IMR-90 (cell line): ENCODE measurements around the gene DNAJB2. TPM values are rescaled to one million over a fixed set of nuclear protein-coding genes. Genes with fewer than 3 reads are reported as not detected.

Source experiments
- ATAC-seq: fragments of 200-7000 bp; cut with Tn5 transposase; 2 replicates; pipeline ENCODE4 v1.9.1; 2020; ENCODE audit warnings: low read depth, mild to moderate bottlenecking, moderate library complexity
- BruUV-seq: library from RNA; stranded (reverse); fragments of 400-500 nt; replicated peaks from 2 replicates; lab custom pipeline; 2021; lab: Mats Ljungman, UMichigan
- CTCF ChIA-PET: fragments of 300-600 bp; formaldehyde crosslinking; extraction: SDS; loops from one replicate; lab custom pipeline; 2021; ENCODE audit warnings: antibody characterized with exemption; lab: Yijun Ruan, JAX
- POLR2A ChIA-PET: fragments of 300-600 bp; sonication (Branson Sonifier 250); formaldehyde crosslinking; loops from one replicate; lab custom pipeline; 2022; ENCODE audit warnings: antibody characterized with exemption; ENCODE audit not compliant: unreplicated experiment; lab: Charles Lee
- DNase-seq: peaks from one replicate; pipeline ENCODE4 v3.0.0; 2013
- H2AFZ ChIP-seq: replicated peaks from 2 replicates; pipeline ENCODE3; 2013; ENCODE audit warnings: low read length, mild to moderate bottlenecking; ENCODE audit not compliant: poor library complexity
- H2AK5ac ChIP-seq: 2 replicates; pipeline ENCODE4 v1.6.1; 2013; ENCODE audit warnings: low read depth, low read length, inconsistent platforms
- H2AK9ac ChIP-seq: replicated peaks from 2 replicates; pipeline ENCODE3; 2013; ENCODE audit warnings: mild to moderate bottlenecking, low read depth, low read length, moderate library complexity; ENCODE audit not compliant: poor library complexity
- H2BK120ac ChIP-seq: 2 replicates; pipeline ENCODE4 v1.6.1; 2013; ENCODE audit warnings: low read depth, low read length, inconsistent platforms
- H2BK15ac ChIP-seq: 3 replicates; pipeline ENCODE4 v1.6.1; 2013; ENCODE audit warnings: low read depth, low read length, inconsistent platforms
- H2BK20ac ChIP-seq: 2 replicates; pipeline ENCODE4 v1.6.1; 2013; ENCODE audit warnings: low read depth, mild to moderate bottlenecking, inconsistent platforms, low read length, moderate library complexity
- H2BK5ac ChIP-seq: 2 replicates; pipeline ENCODE4 v1.6.1; 2013; ENCODE audit warnings: mild to moderate bottlenecking, low read depth, low read length, inconsistent platforms; ENCODE audit not compliant: poor library complexity, severe bottlenecking
- H3K14ac ChIP-seq: replicated peaks from 2 replicates; pipeline ENCODE4 v1.6.1; 2013; ENCODE audit warnings: low read depth, low read length, inconsistent platforms
- H3K18ac ChIP-seq: 2 replicates; pipeline ENCODE4 v1.6.1; 2013; ENCODE audit warnings: low read depth, low read length, control low read depth
- H3K23ac ChIP-seq: 2 replicates; pipeline ENCODE4 v1.6.1; 2013; ENCODE audit warnings: low read depth, low read length, inconsistent platforms
- H3K27ac ChIP-seq: 2 replicates; pipeline ENCODE4 v1.5.1; 2013; ENCODE audit warnings: mild to moderate bottlenecking, control low read depth, low read length; ENCODE audit not compliant: insufficient read depth
- H3K27me3 ChIP-seq: 2 replicates; pipeline ENCODE4 v1.6.1; 2013; ENCODE audit warnings: low read length; ENCODE audit not compliant: control insufficient read depth, insufficient read depth
- H3K36me3 ChIP-seq: 2 replicates; pipeline ENCODE4 v1.6.1; 2013; ENCODE audit warnings: low read length, mixed read lengths; ENCODE audit not compliant: control insufficient read depth, insufficient read depth
- H3K4ac ChIP-seq: 2 replicates; pipeline ENCODE4 v1.6.1; 2013; ENCODE audit warnings: low read depth, low read length, inconsistent platforms
- H3K4me1 ChIP-seq: 2 replicates; pipeline ENCODE4 v1.6.1; 2013; ENCODE audit warnings: low read length, mixed read lengths; ENCODE audit not compliant: control insufficient read depth, insufficient read depth
- H3K4me2 ChIP-seq: 2 replicates; pipeline ENCODE4 v1.6.1; 2013; ENCODE audit warnings: low read depth, mild to moderate bottlenecking, control low read depth, low read length, moderate library complexity
- H3K4me3 ChIP-seq: 2 replicates; pipeline ENCODE4 v1.5.1; 2013; ENCODE audit warnings: low read depth, mild to moderate bottlenecking, control low read depth, low read length, moderate library complexity; ENCODE audit not compliant: insufficient read depth
- H3K56ac ChIP-seq: 2 replicates; pipeline ENCODE4 v1.6.1; 2013; ENCODE audit warnings: low read length, inconsistent platforms; ENCODE audit not compliant: insufficient read depth; ENCODE audit errors: extremely low read depth
- H3K79me1 ChIP-seq, 2 experiments: 2 replicates each; pipeline ENCODE4 v1.6.1; 2013; ENCODE audit warnings: low read length in 2 of 2, inconsistent platforms in 1 of 2, low read depth in 1 of 2
- H3K9ac ChIP-seq: 2 replicates; pipeline ENCODE4 v1.6.1; 2013; ENCODE audit warnings: low read depth, low read length, control low read depth
- H3K9me1 ChIP-seq: 2 replicates; pipeline ENCODE4 v1.6.1; 2013; ENCODE audit warnings: low read length, inconsistent platforms; ENCODE audit not compliant: insufficient read depth
- H3K9me3 ChIP-seq: 2 replicates; pipeline ENCODE4 v1.6.1; 2013; ENCODE audit warnings: low read length; ENCODE audit not compliant: control insufficient read depth, insufficient read depth
- H4K20me1 ChIP-seq: 2 replicates; pipeline ENCODE4 v1.6.1; 2013; ENCODE audit warnings: low read length, inconsistent platforms; ENCODE audit not compliant: insufficient read depth
- H4K5ac ChIP-seq: 2 replicates; pipeline ENCODE4 v1.6.1; 2013; ENCODE audit warnings: mild to moderate bottlenecking, low read depth, low read length, control low read depth
- H4K8ac ChIP-seq, 2 experiments: 2 replicates each; pipeline ENCODE4 v1.6.1; 2013; ENCODE audit warnings: low read depth in 2 of 2, low read length in 2 of 2, control low read depth in 1 of 2, inconsistent platforms in 1 of 2
- H4K91ac ChIP-seq: 2 replicates; pipeline ENCODE4 v1.6.1; 2013; ENCODE audit warnings: low read depth, low read length, inconsistent platforms; ENCODE audit not compliant: insufficient read depth
- CEBPB ChIP-seq: IDR thresholded peaks from 2 replicates; pipeline ENCODE4 v1.6.1; 2012; ENCODE audit warnings: low read depth, low read length, improper control_type of control experiment
- MXI1 ChIP-seq: IDR thresholded peaks from 2 replicates; pipeline ENCODE4 v1.6.1; 2012; ENCODE audit warnings: low read depth, mild to moderate bottlenecking, low read length, moderate library complexity, borderline replicate concordance
- RAD21 ChIP-seq: IDR thresholded peaks from 2 replicates; pipeline ENCODE4 v1.6.1; 2012; ENCODE audit warnings: low read length, improper control_type of control experiment
- RFX5 ChIP-seq: IDR thresholded peaks from 2 replicates; pipeline ENCODE4 v1.8.0; 2012; ENCODE audit warnings: low read depth, mild to moderate bottlenecking, low read length, moderate library complexity
- WGBS, 2 experiments: methylation state at CpG; one replicate each; pipeline versions ENCODE4 v1.1.5 to v1.1.7; 2013; ENCODE audit warnings: missing lambda C conversion rate in 2 of 2; ENCODE audit not compliant: insufficient read length in 1 of 2; ENCODE audit errors: extremely low coverage in 2 of 2; 5-methylcytosine and 5-hydroxymethylcytosine counted together
- dilution Hi-C: fragments of 300-500 bp; cut with HindIII; formaldehyde crosslinking; loops from one replicate; pipeline ENCODE4 v1.14.3; 2018; ENCODE audit warnings: low sequenced_read_pairs; ENCODE audit not compliant: unreplicated experiment
- in situ Hi-C: fragments of 300-500 bp; cut with MboI; formaldehyde crosslinking; loops from 3 replicates; pipeline ENCODE4 v1.14.3; 2019; ENCODE audit warnings: low sequenced_read_pairs, inconsistent platforms, mixed read lengths
- intact Hi-C: fragments of 100-400 bp; cut with micrococcal nuclease; formaldehyde crosslinking; loops from 2 replicates; pipeline ENCODE4 v1.10.0; 2022
- polyA plus RNA-seq, 3 experiments: library from polyadenylated mRNA; depleted of rRNA; stranded (reverse); fragments of >200 nt; gene quantifications; 2 replicates each; pipeline ENCODE4 v1.2.3, GENCODE V29; 2012; ENCODE audit warnings: low replicate concordance in 1 of 3
- total RNA-seq: library from RNA; depleted of rRNA; stranded (reverse); fragments of >200 nt; gene quantifications from 2 replicates; pipeline ENCODE4 v1.2.3, GENCODE V29; 2012
- TF ChIP-seq, protein P1 (sequence below): fragments of 150-350 bp; IDR thresholded peaks from 2 replicates; pipeline ENCODE4 v1.6.1; 2016; ENCODE audit warnings: low read depth, mild to moderate bottlenecking, low read length, moderate library complexity, borderline replicate concordance

The DNAJB2 gene
- total and polyA plus RNA-seq, 2 of the 4 experiments (the other 2 are of a cell fraction): 30.6 to 45.8 TPM

DNA sequence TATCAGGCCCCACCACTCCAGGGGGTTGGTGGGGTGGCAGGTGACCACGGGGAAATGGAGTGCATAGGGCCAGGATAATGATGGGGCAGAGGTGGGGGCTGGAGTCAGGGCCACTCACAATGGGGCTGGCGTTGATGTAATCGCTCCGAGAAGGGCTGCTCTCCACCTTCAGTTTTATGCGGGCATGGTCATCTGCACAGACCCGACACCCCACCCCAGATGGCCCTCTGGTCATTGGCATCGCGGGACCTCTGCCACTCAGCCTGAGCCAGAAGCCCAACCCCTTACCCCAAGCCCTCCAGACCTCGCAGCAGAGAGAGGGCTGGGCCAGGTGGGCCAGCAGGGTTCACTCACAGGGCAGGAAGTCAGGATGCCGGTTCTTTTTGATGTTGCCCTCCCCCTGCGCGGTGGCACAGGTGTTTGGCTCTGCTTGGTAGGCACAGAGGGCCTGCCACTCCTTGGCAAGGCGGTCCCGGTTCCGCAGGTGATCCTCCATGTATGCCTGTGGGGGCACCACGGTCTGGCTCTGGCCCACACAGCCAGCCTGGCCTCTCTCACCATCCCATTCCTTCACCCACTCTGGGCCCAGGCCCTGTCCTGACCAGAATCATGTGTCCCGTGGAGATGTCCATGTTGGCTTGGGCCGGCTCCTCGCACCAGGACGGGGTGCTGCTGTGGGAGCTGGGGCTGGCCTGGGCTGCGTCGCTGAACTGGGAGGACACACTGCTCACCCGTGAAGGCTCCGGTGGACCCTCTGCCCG is 17.6 kb downstream of the DNAJB2 start:
- H3K9ac ChIP-seq: no peak overlapping the region
- TF ChIP-seq CEBPB (no peak), RFX5 (no peak), RAD21 (no peak), MXI1 (no peak)
- TF ChIP-seq, protein P1, sequence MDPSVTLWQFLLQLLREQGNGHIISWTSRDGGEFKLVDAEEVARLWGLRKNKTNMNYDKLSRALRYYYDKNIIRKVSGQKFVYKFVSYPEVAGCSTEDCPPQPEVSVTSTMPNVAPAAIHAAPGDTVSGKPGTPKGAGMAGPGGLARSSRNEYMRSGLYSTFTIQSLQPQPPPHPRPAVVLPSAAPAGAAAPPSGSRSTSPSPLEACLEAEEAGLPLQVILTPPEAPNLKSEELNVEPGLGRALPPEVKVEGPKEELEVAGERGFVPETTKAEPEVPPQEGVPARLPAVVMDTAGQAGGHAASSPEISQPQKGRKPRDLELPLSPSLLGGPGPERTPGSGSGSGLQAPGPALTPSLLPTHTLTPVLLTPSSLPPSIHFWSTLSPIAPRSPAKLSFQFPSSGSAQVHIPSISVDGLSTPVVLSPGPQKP: no peak
- DNase-seq (no peak), ATAC-seq (no peak)
- H3K4me1 ChIP-seq: peaks cover 8% of the 10 kb centered on the region; the same call in 1 of the 2 replicates
- no peak overlapping the region for H3K27ac ChIP-seq
- H2BK5ac ChIP-seq: no peak overlapping the region
- no peak overlapping the region for H4K91ac ChIP-seq
- WGBS, 2 experiments: 95% methylated on average over 17 of the region's 25 CpGs; no CpG with 5 or more reads in 1 of the 2 experiments
- H3K14ac ChIP-seq: no peak overlapping the region
- no peaks in the 10 kb centered on the region for H3K9me1 ChIP-seq
- no peaks in the 10 kb centered on the region for H3K9me3 ChIP-seq
- H2BK120ac ChIP-seq: no peak overlapping the region
- H2AFZ ChIP-seq: no peak overlapping the region
- intact Hi-C loops: loop anchor here (5.0 kb wide), 2 partner anchors 235 to 240 kb away; no protein-coding TSS in a partner anchor
- no peak overlapping the region for H2BK20ac ChIP-seq
- H4K20me1 ChIP-seq: no peaks in the 10 kb centered on the region
- no peak overlapping the region for H2AK5ac ChIP-seq
- no peak overlapping the region for H4K5ac ChIP-seq
- no peak overlapping the region for H3K4me2 ChIP-seq
- H3K18ac ChIP-seq: no peak overlapping the region
- H3K36me3 ChIP-seq: no peaks in the 10 kb centered on the region
- H3K27me3 ChIP-seq: no peaks in the 10 kb centered on the region
- H3K56ac ChIP-seq: no peak overlapping the region
- no peaks in the 10 kb centered on the region for H3K79me1 ChIP-seq
- no peak overlapping the region for H4K8ac ChIP-seq
- no peak overlapping the region for H3K4ac ChIP-seq
- BruUV-seq: no TSS peak
- no peak overlapping the region for H2AK9ac ChIP-seq
- no peak overlapping the region for H2BK15ac ChIP-seq
- CTCF ChIA-PET: no interaction called here
- H3K4me3 ChIP-seq: no peak overlapping the region
- in situ Hi-C loops: loop anchor here (5.0 kb wide), 1 partner anchor 125 kb away; the partner anchor contains the start of gene SLC23A3
- dilution Hi-C loops: no loop called here
- H3K23ac ChIP-seq: no peak overlapping the region
- POLR2A ChIA-PET: no interaction called here
